ENCODE data around the gene SPTBN4.

The SPTBN4 gene

DNA sequence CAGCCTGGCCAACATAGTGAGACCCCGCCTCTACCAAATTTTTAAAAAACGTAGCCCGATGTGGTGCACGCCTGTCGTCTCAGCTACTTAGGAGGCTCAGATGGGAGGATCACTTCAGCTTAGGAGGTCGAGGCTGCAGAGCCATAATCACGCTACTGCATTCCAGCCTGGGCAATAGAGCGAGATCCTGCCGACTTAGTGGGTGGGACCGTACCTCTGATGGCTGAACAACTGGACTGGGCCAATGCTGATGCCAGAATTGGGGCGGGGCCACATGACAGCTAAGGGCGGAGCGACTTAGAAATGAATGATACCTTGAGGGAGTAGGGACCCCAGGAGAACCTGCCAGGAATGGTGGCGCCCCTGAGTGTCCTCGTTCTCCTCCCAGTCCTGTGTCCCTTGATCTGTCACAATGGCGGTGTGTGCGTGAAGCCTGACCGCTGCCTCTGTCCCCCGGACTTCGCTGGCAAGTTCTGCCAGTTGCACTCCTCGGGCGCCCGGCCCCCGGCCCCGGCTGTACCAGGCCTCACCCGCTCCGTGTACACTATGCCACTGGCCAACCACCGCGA is 137.9 kb downstream of the SPTBN4 start:
- no peak for DNase-seq (ENCODE audit: low read depth)

DNA sequence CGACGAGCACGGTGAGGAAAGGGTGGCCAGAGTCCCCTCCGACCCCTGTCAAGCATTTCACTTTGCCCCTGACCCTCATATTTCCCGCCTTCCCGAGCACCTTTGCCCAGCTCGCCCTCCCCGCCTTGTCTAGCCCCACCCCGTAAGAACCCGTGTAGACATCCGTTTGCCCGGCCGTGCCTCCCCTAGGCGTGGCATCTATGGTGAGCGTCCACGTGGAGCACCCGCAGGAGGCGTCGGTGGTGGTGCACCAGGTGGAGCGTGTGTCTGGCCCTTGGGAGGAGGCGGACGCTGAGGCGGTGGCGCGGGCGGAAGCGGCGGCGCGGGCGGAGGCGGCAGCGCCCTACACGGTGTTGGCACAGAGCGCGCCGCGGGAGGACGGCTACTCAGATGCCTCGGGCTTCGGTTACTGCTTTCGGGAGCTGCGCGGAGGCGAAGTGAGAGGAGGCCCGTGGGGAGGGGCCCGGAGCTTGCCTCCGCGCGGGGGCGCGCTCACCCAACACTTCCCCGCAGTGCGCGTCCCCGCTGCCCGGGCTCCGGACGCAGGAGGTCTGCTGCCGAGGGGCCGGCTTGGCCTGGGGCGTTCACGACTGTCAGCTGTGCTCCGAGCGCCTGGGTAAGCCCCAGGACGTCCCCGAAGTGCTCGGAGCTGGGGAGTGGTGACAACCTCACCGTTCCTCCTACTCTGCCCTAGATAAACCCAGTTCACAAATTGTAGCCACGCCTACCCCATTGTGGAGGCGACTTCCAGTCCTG is 138.6 kb downstream of the SPTBN4 start:
- DNase-seq (ENCODE audit: low read depth): peak; percentile 62

DNA sequence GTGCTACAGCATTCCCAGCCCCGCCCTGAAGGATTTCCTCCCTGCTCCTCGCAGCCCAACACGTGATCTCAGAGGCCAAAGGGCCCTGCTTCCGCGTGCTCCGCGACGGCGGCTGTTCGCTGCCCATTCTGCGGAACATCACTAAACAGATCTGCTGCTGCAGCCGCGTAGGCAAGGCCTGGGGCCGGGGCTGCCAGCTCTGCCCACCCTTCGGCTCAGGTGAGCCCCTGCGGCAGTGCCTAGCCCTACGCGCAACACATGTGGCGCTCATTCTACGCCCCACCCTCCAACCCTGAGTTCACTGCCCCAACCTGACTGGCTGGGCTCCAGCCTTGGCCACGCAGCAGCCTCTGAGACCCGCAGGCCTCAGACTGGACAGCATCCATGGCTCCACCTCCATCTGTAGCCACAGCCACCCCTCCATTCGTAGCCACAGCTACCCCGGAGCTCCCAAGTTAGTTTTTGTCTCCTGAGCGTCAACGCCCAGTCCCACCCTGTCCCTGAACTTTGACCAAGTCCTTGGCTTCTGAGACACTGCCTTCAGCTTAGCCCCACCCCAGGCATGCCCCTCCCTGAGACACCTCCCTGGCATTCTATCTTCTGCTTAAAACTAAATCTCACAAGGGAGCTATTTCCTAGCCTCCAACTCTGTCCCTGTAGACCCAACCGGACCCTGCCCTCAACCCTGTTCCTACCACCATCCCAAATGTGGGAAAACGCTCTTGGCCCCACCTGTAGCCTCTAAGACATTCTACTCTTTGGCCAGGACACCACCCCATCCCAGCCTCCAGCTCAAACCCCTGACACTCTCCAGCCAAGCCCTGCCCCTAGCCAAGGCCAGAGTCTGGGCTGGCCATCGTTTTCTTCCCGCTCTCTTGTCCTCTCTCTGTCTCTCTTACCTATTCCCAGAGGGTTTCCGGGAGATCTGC is 140.8 kb downstream of the SPTBN4 start:
- DNase-seq (ENCODE audit: low read depth): no peak

DNA sequence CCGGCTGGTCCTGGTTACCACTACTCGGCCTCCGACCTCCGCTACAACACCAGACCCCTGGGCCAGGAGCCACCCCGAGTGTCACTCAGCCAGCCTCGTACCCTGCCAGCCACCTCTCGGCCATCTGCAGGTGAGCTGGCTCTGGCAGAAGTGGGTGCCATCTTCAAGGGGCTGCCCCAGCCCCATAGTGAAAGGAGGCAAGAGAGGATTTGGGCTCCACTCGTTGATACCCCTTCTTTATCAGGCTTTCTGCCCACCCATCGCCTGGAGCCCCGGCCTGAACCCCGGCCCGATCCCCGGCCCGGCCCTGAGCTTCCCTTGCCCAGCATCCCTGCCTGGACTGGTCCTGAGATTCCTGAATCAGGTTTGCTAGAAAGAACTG is 141.4 kb downstream of the SPTBN4 start:
- DNase-seq (ENCODE audit: low read depth): no peak

DNA sequence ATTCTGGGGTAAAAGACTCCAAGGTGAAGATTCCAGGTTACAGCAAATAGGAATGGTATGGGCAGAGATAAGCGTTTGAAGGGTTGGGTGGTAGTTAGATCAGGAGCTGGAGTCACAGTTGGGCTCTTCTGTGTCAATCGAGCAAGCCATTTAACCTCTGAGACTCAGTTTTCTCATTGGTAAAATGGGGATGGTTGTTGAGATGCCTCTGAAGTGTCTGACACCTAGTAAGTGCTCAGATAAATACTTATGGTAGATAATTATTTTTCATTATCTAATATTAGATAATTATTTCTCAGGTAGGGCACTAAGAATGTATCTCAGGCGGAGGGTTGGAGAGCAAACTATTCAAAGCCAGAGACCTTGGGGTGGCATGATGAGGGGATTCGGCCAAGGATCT is 142.2 kb downstream of the SPTBN4 start:
- DNase-seq (ENCODE audit: low read depth): no peak

DNA sequence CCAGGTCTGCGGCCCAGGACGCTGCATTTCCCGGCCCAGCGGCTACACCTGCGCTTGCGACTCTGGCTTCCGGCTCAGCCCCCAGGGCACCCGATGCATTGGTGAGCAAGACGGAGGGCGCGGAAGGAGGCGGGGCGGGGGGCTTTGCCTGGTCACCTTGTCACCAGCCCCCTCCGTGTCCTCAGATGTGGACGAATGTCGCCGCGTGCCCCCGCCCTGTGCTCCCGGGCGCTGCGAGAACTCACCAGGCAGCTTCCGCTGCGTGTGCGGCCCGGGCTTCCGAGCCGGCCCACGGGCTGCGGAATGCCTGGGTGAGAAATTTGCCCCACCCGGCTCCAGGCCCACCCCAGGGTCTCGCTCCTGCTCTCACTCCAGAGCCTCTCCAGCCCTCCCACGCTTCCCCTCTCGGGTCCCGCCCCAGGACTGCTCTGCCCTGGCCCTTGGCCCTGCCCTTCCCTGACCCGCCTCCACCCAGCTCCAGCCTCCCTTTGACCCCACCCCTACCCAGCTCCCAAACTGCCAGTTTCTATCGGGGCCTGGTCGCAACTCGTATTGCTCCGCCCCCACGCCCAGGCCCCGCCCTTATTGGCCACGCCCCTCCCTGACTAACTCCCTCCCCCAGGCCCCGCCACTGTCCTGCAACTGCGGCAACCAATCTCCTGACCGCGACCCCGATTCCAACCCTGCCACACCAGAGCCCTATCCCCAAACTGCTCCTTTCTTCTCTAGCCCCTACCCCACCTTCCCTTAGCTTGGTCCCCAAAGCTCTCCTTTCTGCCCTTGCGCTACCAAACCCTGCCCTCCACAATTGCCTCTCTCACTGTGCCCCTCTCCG is 143.0 kb downstream of the SPTBN4 start:
- DNase-seq (ENCODE audit: low read depth): peak; percentile 63

DNA sequence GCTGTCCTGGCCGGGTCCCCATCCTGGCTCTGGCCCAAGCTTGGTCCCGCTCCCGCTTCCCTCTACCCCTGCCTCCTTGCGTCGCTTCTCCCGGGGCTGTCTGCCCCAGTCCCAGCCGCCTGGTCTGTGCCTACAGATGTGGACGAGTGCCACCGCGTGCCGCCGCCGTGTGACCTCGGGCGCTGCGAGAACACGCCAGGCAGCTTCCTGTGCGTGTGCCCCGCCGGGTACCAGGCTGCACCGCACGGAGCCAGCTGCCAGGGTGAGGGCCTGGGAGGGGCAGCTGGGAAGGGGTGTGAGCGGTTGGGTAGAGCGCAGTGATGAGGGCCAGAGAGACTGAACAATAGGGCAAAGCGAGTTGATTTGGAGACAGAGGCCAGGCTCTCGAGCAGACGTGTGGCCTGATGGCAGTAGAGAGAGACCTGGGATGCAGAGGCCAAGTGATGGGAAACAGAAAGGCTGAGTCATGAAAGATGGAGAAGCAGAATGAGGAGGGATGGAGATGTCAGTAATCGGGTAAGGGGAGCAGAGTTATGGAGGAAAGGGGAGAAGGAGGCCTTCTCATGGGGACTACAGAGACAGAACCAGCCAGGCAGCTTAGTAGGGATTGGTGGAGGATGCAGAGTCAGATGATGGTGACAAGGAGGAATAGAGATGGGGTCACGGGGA is 143.7 kb downstream of the SPTBN4 start:
- DNase-seq (ENCODE audit: low read depth): no peak

DNA sequence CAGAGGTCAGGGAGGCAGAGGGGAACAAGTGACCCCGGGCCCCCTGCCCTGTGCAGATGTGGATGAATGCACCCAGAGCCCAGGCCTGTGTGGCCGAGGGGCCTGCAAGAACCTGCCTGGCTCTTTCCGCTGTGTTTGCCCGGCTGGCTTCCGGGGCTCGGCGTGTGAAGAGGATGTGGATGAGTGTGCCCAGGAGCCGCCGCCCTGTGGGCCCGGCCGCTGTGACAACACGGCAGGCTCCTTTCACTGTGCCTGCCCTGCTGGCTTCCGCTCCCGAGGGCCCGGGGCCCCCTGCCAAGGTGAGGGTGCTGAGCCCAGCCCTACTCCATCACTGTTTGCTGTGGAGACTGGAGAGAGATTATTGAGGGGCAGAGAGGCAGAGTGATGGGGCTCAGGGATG is 144.3 kb downstream of the SPTBN4 start:
- DNase-seq (ENCODE audit: low read depth): no peak

DNA sequence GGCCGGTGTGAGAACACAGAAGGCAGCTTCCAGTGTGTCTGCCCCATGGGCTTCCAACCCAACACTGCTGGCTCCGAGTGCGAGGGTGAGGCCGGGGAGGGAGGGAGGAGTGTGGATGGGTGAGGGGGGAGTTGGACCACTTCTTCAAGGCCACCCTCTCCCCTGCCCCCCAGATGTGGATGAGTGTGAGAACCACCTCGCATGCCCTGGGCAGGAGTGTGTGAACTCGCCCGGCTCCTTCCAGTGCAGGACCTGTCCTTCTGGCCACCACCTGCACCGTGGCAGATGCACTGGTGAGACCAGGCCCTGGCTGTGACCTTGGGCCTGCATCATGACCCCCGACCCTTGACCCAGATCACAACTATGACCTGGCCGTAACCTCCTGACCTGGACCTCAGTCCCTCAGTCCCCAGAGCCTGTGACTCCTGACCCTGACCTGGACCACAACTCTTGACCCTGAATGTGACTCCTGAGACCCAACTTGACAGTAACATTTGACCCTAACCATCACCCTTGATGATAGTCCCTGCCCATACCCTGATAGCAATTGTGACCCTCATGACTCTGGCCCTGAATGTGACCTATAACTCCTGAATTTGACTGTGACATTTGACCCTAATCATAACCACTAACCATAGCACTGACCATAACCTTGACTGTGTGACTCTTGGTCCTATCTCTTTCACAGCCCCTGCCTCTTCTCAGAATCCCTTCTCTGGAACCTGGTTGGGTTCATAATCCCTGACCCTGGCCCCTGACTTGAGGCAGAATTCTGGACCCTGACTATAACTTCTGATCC is 145.3 kb downstream of the SPTBN4 start:
- no peak for DNase-seq (ENCODE audit: low read depth)

DNA sequence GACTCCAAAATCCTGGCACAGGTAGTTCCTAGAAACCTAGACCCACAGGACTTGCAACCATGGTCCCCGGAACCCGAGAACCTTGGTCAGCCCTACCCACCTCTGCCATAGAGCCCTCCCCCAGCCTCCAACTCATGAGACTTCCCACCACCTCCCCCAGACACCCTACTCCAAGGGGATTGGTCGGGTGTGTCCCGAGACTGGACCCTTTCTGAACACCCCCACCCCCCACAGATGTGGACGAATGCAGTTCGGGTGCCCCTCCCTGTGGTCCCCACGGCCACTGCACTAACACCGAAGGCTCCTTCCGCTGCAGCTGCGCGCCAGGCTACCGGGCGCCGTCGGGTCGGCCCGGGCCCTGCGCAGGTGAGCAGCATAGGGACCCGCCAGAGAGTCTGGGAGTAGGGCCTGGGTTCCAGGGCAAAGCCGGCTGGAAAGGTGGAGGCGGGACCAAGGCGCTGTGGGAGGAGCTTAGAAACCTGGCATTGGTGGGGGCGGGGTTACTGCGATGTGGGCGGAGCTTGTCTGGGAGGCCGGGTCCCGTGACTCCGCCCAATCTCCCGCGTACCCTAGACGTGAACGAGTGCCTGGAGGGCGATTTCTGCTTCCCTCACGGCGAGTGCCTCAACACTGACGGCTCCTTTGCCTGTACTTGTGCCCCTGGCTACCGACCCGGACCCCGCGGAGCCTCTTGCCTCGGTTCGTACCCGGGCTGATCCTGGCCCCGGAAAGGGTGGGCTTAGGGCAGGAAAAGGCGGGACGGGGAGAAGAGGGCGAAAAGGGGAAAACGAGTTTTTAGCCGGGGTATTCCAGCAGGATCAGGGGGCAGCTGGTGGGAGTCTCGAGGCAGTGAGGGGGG is 146.3 kb downstream of the SPTBN4 start:
- DNase-seq (ENCODE audit: low read depth): no peak

DNA sequence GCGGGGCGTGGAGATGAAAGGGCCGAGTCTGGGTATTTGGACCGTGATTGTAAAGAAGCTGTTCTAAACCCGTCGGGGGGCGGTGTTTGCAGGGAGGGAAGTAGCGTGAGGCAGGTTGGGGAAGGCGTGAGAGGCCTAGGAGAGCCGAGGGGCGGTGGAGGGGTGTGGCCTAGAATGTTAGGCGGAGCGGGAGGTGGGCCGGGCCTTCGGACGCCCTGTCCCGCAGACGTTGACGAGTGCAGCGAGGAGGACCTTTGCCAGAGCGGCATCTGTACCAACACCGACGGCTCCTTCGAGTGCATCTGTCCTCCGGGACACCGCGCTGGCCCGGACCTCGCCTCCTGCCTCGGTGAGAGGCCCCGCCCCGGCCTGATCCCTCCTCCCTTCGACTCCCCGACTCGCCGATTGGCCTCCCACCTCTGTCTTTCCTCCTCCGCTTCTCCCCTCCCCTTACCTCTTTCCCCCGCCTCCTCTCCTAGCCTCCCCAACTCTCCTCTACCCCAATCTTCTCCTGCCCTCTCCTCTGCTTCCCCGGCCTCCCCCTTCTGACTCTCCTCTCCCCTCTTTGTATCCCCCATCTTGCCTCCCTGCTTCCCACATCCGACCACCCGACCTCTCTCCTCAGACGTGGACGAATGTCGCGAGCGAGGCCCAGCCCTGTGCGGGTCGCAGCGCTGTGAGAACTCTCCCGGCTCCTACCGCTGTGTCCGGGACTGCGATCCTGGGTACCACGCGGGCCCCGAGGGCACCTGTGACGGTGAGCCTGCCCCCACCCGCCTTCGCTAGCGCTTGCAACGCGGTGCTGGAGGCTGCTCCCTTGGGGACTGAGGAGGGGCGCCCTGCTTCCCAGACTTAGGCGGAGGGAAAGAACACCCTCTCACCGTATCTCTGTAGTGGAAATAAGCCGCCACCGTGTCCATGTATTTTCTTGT is 147.2 kb downstream of the SPTBN4 start:
- peak; percentile 68 for DNase-seq (ENCODE audit: low read depth)

DNA sequence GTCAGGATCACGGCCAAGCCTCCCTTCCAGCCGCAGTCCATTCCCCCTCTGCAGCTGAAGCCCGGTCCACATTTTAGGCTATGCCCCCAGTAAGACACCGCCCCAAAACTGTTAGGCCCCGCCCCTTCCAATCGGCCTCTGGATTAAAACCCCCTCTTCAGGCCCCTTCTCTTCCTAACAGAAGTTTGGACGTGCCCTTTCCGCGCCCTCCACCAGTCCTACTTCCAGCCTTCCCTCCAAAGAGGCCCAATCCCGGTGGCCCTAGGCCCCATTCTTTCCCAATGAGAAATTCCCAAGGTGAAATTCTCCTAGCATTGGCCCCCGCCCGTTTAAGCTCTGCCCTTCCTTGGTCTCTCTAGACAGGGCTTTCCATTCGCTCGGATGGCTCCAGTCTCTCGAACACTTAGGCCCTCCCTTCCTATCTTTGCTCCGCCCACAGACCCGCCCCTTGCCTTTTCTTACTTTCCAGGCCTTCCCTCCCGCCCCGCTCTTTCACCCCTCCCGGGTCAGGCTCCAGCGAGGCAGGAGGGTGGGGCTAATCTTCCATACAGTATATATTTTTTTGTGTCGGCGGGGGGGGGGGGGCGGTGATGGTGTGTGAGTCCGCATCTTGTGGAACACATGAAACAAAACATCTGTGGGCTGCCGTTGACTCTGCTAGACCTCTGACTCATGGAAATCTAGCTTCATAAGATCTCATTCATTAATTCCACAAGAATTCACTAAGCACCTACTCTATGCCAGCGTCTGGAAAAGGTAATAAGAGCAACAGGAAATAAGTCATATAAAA is 148.0 kb downstream of the SPTBN4 start:
- DNase-seq (ENCODE audit: low read depth): peak; percentile 91

DNA sequence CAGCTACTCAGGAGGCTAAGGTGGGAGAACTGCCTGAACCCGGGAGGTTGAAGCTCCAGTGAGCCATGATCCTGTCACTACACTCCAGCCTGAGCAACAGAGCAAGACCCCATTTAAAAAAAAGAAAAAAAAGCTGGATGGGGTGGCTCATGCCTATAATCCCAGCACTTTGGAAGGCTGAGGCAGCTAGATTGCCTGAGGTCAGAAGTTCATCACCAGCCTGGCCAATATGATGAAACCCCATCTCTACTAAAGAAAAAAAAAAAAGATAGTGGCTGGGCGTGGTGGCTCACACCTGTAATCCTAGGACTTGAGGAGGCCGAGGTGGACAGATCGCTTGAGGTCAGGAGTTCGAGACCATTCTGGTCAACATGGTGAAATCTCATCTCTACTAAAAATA is 149.4 kb downstream of the SPTBN4 start:
- DNase-seq (ENCODE audit: low read depth): no peak

DNA sequence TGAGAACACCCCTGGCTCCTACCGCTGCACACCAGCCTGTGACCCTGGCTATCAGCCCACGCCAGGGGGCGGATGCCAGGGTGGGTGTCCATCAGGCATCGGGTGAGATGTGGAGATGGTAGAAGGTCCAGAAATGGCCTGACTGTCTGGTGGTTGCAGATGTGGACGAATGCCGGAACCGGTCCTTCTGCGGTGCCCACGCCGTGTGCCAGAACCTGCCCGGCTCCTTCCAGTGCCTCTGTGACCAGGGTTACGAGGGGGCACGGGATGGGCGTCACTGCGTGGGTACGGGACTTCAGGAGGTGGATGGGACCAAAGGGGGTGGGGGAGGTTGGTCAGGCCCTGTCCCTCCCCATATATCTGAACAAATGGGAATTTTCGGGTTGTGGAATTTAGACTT is 150.1 kb downstream of the SPTBN4 start:
- DNase-seq (ENCODE audit: low read depth): no peak

DNA sequence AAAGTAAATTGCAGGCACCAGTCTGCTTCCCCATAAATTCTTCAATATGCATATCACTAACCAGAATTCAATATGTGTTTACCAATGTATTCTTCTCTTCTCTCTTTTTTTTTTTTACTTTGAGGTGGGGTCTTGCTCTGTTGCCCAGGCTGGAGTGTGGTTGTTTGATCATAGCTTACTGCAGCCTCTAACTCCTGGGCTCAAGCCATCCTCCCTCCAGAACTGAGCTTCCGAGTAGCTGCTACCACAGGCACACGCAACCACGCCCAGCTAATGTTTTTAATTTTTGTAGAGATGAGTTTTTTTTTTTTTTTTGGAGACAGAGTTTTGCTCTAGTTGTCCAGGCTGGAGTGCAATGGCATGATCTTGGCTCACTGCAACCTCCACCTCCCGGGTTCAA is 151.2 kb downstream of the SPTBN4 start:
- no peak for DNase-seq (ENCODE audit: low read depth)

DNA sequence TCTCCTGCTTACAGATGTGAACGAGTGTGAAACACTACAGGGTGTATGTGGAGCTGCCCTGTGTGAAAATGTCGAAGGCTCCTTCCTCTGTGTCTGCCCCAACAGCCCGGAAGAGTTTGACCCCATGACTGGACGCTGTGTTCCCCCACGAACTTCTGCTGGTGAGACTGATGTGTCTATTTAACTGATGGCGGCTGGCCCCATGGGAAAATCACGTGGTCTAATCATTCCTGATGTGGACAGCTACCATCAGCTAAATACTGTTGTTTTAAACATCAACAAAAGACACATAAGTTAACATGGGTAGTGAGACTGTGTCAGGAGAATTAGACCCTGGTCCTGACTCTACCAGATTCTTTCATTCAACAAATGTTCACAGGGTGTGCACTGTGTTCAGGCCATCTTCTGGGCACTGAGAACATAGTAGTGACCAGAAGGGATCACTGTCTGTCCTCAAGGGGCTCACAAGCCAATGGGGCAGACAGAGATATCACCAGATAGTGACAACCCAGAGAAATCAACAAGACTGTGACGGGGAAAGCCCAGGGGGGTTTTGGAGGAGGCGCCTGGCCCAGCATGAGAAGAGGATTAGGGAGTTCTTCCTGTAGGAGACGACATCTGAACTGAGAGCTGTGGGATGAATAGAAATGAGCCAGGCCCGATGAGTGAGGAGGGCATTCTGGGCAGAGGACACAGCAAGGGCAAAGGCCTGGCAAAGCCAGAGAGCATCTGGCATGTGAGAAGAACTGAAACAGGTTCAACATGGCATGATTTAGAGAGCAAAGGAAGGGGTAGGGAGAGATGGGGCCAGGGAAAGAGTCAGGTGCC is 152.7 kb downstream of the SPTBN4 start:
- DNase-seq (ENCODE audit: low read depth): no peak

DNA sequence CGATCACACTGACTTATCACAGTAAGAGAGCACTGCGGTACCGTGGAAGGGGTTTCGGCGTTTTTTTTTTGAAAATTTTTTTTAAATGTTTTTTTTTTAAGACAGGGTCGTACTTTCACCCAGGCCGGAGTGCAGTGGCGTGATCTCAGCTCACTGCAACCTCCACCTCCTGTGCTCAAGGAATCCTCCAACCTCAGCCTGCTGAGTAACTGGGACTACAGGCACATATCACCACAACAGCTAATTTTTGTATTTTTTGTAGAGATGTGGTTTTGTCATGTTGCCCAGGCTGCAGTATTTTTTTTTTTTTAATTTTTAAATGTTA is 153.3 kb downstream of the SPTBN4 start:
- DNase-seq (ENCODE audit: low read depth): no peak
